Cardiac septum (tissue), 1 donor: Measurements from ENCODE around the gene STRN3. TPM values are rescaled to one million over a fixed set of nuclear protein-coding genes. Genes with fewer than 3 reads are reported as not detected.
"Not testable (repeated sequence)": the region's sequence is repeated elsewhere in the genome, so short reads cannot be mapped to it uniquely, and the experiment has no call there.

ENCODE experiments used
- DNase-seq: peaks from one replicate; pipeline ENCODE4 v3.0.0-alpha.2; 2020; ENCODE audit warnings: low spot score
- intact Hi-C: fragments of 100-400 bp; cut with DNase I; formaldehyde crosslinking; loops from one replicate; pipeline ENCODE4 v1.14.0; 2022
- total RNA-seq: library from RNA; stranded (reverse); fragmentation: NEBNext Ultra II Directional; extraction: Animal tissue kit (Norgen Biotek cat#: 25700); gene quantifications from one replicate; pipeline ENCODE4 v1.2.1, GENCODE V29; 2021
- donor health status: DM: no; HTN: no; CAD: no.

Gene STRN3
- total RNA-seq, 1 donor from 2014 or later: 55.0 TPM

GRCh38 chr14:31009836-31010574, 16.2 kb downstream of the STRN3 start:
- intact Hi-C loops: no loop called here
- no peak for DNase-seq

- no peak for DNase-seq
- intact Hi-C loops: no loop called here
Observed at GRCh38 chr14:31006703-31007102, 19.5 kb downstream of the STRN3 start.

- DNase-seq, intact Hi-C loops: not testable (repeated sequence)
Observed at GRCh38 chr14:31004007-31004406, 22.2 kb downstream of the STRN3 start.

- DNase-seq: no peak
Observed at GRCh38 chr14:31003284-31003683, 22.9 kb downstream of the STRN3 start.

GRCh38 chr14:31001339-31001658, 24.9 kb downstream of the STRN3 start:
- no peak for DNase-seq
- intact Hi-C loops: no loop called here

More at GRCh38 chr14:31003284-31003683, 22.9 kb downstream of the STRN3 start:
- intact Hi-C loops: no loop called here

GRCh38 chr14:31000629-31001338, 25.4 kb downstream of the STRN3 start:
- no peak for DNase-seq
- intact Hi-C loops: no loop called here

GRCh38 chr14:30999038-30999773, 27.0 kb downstream of the STRN3 start:
- no peak for DNase-seq
- intact Hi-C loops: no loop called here

GRCh38 chr14:30998100-30998706, 28.0 kb downstream of the STRN3 start:
- intact Hi-C loops: no loop called here
- no peak for DNase-seq

- DNase-seq: no peak
- intact Hi-C loops: no loop called here
Observed at GRCh38 chr14:30996892-30997659, 29.1 kb downstream of the STRN3 start.

- intact Hi-C loops: no loop called here
Observed at GRCh38 chr14:30995689-30996088, 30.5 kb downstream of the STRN3 start.

GRCh38 chr14:30994681-30995620, 31.2 kb downstream of the STRN3 start:
- intact Hi-C loops: no loop called here
- no peak for DNase-seq

More at GRCh38 chr14:30995689-30996088, 30.5 kb downstream of the STRN3 start:
- no peak for DNase-seq

- no peak for DNase-seq
- intact Hi-C loops: no loop called here
Observed at GRCh38 chr14:30993071-30993470, 33.1 kb downstream of the STRN3 start.

GRCh38 chr14:30991408-30991807, 34.8 kb downstream of the STRN3 start:
- no peak for DNase-seq
- intact Hi-C loops: no loop called here

GRCh38 chr14:30990770-30991169, 35.4 kb downstream of the STRN3 start:
- intact Hi-C loops: no loop called here
- DNase-seq: no peak

- no peak for DNase-seq
- intact Hi-C loops: no loop called here
Observed at GRCh38 chr14:30988509-30988908, 37.7 kb downstream of the STRN3 start.

GRCh38 chr14:30985796-30986195, 40.4 kb downstream of the STRN3 start:
- intact Hi-C loops: no loop called here
- DNase-seq: no peak

- intact Hi-C loops: no loop called here
- no peak for DNase-seq
Observed at GRCh38 chr14:30983858-30984257, 42.3 kb downstream of the STRN3 start.

- intact Hi-C loops: no loop called here
- no peak for DNase-seq
Observed at GRCh38 chr14:30982533-30982932, 43.6 kb downstream of the STRN3 start.
